NCI-H69 (cell line): ENCODE data around the gene WDR77.

Experiments used
- DNase-seq: peaks from one replicate; lab custom pipeline; 2025; lab: John Stamatoyannopoulos, UW

WDR77 gene

DNA sequence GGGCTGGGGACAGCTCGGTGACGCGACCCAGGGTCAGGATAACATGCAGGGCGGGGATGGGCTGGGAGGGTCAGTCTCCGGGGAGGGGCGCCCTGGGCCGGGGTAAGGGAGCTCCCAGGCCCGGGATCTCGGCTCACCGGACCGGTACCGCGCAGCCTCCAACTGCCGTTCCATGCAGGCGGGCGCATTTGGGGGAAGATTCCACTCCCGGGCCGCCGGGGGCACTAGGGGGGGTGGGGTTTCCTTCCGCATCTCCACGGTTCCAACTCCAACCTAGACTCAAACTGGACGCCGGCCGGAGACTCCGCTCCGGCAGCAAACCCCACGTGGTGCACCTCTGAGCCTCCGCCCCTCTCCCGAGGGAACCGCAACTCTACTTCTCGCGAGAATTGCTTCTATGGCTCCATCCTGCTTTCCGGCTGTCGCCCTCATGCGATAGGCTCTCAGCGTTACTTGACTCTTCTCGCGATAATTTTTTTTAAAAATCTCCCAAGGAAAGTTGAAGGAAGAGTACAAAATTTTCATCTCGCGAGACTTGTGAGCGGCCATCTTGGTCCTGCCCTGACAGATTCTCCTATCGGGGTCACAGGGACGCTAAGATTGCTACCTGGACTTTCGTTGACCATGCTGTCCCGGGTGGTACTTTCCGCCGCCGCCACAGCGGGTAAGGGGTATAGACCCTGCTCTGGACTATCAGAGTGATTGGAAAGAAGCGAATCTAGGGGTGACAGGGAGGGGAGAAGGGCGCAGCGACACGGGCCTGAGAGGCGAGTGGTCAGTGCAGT is at the start of gene WDR77, which contains the start of gene ATP5PB:
Gene WDR77 (minus strand): TSS at position 339 of the 785 bp plus-strand sequence. CDS start 87 bp downstream, at position 252.
Gene ATP5PB (plus strand): TSS at position 547 of the 785 bp plus-strand sequence. CDS start 78 bp downstream, at position 625.
- DNase-seq: peak; percentile 97

DNA sequence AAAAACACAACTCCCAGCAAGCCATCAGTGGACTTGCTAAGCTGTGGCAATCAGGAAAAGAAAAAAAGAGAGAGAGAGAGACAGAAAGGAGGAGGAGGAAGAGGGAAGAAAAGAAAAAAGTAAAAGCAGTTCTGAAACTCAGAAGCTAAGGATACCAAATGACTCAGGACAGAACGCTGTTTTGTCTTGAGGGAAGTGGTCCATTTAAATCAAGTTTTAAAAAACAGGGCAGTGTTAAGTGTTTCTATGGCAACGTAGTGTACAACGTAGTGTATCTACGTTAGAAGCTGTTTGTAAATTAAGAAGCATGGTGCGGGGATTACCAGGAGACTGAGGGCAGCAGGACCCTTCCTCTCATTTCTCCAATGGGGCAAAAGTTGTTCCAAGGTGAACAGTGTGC is 48.5 kb upstream of the WDR77 start:
- no peak for DNase-seq

DNA sequence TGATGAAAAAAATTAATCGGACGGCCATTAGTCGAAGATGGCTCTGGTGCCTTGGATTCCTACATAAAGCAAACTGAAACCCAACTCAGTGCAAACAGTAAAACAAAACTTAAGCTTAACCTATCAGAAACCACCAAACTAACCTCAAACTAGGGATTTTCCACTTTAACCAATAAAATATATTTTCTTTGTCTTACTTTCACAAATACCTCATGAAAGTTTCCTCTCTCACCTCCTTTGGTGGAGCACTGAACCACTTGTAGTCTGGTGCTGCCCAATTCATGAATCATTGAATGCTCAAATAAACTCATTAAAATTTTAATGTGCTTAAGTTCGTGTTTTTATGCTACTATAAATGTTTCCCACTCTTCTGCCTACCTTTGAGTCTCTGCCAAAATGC is 47.3 kb upstream of the WDR77 start:
- no peak for DNase-seq

DNA sequence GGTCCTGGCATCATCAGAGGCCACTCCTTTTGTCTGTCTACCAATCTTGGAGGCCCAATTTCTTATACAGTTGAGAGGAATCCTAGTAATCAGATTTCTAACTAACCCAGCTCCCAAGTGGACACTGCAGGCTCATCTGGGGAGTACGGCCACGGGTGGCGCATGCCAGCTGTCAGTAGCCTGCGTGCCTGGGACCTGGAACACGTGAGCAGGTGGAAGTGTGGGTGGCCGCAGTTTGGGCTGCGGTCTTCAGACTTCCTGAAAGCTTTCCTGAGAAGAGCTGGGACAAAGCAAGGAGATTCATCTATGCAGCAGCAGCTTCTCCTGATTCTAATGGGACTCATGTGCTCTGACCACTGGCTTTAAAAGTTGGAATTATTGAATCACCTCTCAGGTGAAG is 42.0 kb upstream of the WDR77 start:
- DNase-seq: no peak

DNA sequence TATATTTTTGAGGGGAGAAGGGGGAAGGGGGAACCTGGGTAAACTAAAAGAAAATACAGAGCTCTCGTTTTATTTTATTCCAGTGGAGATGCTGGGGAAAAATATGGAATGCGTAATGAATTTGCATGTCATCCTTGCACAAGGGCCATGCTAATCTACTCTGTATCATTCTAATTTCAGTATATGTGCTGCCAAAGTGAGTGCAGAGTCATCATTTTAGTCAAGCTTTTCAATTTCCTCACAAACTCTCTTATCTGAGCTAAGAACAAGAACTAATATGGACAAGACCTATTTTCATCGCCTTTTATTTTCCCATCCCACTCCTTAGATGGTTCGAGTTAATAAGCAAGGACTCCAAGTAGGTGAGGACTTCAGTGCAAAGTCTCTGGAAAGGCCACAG is 41.2 kb upstream of the WDR77 start:
- no peak for DNase-seq

DNA sequence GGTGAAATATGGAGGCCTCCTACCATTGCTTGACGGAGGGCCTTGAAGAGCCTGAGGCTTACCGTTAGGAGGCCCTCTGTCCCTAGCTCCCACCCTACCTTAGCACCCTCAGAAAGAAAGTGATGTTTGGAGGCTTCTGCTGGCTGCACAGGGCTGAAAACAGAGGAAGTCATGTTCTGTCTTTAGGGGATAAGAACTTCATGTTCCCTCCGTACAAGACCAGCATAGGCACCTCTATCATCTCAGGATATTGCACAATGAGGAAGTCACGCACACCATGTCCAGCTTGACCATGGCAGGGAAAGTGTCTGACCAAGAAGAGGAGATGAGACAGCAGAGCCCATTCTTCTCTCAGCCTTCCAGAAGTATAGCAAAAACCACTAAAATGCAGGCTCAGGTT is 40.5 kb upstream of the WDR77 start:
- no peak for DNase-seq

DNA sequence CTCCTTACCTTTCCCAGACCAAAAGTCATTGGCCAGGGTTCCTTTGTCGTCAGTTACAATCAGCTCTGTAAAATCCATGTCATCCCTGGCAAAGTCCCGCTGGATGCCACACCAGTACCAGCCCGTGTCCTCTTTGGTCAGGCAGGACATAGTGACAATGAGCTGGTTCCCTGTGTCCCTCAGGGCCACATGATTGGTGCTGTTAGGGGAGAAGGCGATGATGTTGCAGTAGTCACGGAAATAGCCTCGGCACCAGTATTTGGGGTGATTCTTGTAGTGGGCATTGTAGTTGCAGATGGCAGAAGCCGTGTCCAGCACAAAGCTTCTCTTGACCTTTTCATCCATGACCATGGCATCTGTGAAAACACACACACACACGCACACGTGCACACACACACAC is 39.6 kb upstream of the WDR77 start:
- no peak for DNase-seq

DNA sequence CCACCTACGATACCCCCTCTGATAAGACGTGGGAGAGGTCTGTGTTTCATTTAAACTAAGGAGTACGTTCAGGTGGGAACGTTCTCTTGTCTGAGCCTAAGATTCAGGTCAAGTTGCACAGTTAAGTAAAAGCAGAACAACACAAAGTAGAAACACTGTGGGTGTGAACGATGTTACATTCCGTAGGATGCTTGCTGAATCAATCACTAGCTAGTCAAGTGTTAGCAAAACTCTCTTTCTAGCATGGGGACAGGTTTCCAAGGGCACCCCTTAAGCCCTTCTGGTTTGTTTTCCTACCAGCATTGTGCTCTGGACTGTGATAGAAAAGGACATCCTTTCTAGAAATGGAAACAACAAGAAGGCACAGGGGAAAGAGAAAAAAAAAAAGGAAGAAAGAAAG is 38.1 kb upstream of the WDR77 start:
- no peak for DNase-seq

DNA sequence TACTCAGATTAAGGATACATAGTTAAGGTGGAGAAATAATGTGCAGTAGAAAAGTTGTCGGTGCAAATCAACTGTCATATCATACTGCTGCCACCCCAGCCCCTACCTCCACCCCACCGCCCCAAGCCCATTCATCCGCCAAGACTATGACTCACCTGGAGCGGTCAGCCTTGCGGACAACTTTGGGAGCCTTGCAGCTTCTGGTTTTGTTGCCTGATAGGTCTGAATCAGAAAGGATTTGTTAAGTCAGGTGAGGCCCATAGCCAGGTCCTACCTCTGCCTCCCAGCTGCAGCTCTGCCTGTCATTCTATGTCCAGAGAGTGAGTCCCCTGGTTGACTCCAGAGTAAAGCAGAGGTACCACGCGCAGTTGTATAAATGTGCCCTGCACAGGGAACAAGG is 37.4 kb upstream of the WDR77 start:
- DNase-seq: no peak

DNA sequence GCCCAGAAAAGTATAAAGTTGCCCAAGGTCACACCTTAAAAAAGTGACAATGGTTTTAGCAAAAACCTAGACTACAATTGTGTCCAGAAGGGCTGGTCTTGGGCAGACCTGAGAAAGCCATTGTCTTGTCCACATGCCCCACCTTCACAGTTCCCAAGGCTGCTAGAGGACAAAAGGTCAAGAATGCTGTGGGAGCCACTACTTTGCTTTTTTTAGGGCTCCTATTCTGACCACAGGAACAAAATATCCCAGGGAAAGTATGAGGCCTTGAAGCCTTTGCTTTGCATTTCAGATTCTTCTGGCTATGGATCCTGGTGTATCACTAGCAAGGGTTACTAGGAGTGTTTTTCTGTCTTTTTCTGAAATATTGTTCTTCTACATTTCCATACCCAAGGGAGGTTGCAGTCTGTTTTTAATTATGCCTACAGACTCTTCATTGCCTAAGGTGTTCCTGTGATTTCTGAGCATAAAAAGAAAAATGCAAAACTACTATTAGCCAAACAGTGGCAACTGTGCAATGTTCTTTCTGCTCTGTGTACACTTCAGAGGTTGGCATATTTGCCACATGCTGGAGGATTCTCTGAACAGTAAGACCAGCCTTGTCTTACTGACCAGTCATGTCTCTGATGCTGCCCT is 35.5 kb upstream of the WDR77 start:
- no peak for DNase-seq

DNA sequence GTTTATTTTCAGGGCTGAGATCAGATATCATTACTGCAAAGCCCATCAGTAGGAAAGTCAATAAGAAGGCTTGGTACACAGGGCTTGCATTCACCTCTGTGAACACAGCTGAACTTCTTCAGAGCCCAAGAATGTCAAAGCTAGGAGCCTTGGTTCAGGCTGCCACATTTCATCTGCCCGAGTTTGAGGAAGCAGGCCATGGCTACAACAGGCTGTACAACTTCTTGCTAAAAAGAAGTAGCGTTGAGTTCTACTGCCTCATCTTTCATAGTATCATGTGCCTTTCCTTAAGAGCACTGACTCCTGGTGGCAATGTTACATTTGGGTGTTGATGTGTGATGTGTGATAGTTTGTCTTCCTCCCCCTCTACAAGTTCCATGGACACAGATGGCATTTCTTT is 34.8 kb upstream of the WDR77 start:
- DNase-seq: no peak

DNA sequence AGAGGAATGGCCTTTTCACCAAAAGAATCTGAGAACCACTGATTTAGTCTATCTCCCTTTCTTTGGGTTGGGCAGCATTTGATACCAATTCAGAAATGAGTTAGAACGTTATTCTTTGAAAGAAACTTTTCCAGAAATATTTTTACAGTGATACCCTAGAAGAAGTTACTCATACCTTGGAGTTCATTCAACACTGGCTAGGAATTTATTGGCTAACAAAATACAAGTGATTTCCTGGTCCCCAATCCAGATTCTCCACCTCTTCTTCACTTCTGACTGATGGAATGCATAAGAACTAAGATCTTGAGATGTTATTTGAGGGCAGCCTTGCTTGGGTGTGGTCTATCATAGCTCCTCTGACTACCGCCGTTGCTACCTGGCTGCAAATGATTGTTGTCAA is 34.1 kb upstream of the WDR77 start:
- no peak for DNase-seq

DNA sequence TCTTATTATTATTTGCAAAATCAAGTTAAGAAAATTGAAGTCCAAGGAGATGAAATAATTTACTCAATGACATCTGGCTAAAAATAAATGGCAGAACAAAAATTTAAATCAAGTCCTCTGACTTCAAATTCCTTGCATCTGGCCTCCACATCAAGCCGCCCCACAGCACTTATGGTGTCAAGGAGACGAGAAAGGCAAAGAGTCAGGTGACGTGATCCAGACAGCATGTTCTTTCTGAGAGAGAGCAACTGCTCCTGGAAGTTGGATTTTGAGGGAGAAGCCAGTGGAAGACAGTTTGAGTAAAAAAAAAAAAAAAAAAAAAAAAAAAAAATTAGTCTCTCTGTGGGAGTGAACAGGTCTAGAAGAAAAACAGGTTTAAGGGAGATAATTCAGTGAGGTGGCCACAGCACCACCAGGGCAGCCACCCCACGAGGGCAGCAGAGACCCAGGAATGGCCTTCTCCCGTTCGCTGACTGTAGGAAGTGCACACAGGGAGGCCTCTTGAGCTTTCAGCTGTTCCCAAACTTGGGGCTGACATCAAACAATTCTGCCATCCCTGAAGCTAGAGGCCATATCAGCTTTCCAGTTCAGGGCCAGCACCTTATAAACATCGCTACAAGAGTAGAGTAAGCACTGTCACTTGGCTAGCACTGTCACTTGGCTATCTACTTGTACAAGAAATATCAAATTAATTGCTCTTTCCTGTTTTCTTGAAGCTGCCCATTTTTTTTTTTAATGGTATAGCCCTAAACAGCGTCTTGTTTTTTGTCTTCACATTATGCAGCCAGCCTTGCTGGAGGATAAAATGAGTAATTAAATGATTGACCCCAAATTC is 32.5 kb upstream of the WDR77 start:
- peak; percentile 31 for DNase-seq

DNA sequence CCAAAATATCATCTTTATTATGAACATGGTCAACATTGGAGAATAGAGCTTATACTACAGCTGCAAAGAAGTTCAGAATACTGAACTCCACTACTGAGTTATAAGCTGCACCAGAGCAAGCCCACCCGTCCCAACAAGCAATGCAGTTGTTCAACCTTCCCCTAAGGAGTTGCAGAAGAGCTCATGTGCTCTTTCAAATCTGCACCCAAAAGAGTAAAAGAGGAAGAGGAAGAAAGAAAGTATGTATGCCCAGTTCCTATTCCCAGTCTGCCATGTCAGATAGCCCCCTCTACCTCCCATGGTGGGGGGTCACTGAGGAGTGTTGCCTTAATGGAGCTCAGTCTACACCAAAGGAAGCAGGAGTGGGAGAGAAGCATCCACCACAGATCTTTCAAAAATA is 31.6 kb upstream of the WDR77 start:
- DNase-seq: no peak

DNA sequence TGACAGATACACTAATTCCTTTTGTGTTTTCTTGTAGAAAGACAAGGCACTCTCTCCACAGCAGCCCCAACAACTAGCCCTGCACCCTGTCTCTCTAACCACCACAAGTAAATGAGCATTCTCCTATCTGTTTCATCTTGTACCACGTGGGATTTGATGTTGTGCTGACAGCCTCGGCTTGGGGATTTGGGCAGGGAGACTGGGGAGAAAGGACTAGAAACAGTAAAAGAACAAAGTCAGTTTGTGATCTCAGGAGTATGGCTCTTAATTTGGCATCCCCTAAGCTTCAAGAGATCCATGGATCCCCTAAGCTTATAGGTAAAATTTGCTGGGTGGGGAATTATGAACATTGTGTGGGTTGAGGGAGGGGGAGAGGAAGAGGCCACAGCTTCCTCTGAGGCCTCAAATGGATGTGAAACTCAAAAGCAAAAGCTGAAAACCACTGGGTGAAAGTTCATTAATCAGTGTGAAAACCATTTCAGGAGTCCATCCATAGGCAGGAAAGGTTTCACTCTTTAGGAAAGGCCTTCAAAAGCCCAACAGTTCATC is 27.8 kb upstream of the WDR77 start:
- no peak for DNase-seq

DNA sequence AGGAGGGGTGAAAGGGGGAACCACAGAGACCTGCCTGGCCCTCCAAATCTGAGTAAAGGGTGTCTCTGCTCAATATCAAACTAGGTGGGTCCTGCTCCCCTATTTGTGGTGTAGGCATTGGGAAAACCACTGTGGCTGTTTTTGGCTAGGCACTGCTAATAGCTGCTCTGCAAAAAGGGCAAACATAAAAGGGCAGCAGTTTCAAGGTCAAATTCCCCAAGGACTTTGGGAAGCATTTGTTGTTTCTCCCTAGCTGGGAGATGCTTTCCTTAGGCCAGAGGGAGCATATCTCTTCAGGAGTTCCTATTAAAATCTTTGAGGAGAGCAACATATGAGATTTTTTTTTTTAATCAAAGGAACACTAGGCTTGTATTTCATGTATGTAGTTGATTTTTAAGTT is 27.2 kb upstream of the WDR77 start:
- DNase-seq: no peak

DNA sequence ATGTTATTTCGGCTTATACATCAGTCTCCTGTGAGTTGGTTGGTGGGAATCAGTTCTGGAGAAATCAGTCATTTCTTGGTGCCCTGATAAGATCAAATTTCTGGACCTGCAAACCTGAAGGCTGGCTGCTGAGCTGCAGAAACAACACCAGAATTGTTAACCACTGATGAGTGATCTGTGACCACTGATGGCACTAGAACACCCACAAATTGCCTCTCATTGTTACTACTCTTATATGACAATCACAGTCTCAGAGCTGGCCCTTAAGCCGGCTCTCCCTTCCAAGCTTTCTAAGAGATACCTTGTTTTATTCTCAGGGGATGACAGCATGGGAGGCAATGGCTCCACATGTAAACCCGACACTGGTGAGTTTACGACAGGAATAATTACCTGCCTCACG is 26.6 kb upstream of the WDR77 start:
- no peak for DNase-seq

DNA sequence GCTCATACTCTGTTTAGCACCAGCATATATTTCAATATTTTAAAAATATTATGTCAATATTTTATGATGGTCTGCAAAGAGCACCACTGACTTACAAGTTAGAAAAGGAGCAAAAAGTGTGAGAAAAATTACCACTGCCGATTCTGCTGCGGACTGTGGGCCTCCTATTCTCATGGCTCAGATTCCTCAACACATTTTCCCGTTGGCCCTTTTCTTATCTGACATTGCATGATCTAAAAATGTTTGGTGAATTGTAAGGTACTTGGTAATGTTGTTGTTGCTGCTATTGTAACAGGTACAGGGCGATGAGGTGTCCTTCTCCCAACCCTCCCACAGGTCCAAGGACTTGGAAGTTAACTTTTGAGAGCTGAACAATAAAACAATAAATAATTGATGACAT is 25.5 kb upstream of the WDR77 start:
- DNase-seq: no peak

DNA sequence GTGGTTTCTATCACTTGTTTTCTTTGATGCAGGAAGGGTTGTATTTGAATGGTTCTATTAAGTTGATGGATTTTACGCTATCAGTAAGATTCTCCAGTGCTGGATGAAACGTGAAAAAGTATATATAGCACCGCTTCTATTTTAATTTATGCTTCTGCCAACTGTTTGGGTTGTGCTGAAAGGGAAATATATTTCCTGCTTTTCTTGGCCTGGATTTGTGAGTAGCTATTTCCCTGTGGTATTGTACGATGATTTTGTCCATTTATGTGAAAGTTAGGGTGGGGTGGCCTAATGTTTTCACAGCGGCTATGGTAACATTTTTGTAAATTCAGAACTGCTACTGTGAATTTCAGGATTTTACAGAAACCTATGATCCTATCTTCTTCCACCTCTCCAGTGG is 25.1 kb upstream of the WDR77 start:
- no peak for DNase-seq

DNA sequence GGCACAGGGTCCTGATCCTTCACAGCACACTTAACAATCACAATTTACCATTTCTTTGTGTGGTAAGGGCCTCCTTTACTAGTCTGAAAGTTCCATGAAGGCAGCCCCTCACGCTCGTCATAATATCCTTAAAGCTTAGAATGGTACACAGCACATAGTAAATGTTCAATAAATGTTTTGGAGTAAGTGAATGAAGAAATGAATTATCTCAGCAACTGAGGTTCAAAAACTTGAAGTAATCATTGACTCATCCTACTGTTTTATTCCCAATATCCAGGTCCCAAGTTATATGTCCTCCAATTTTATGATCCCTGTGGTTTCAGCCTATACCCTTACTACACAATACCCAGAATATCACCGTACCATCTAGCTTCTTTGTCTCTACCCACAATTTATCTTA is 22.5 kb upstream of the WDR77 start:
- no peak for DNase-seq

DNA sequence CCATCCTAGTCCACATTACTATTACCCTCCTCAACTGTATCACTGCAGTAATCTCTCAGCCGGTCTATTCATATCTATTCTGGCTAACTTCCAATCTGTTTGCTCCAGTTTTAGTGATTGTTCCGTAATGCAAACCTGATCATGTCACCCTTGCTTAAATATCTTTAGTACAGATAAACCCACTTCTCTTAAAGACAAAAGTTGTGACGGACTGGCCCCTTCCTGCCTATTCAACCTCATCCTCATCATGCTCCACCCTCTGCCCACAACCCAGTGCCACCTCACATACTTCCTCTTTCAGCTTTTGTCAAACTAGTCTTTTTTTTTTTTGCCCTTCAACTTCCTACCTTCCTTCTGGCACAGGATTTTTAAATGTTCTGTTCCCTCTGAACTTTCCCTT is 22.0 kb upstream of the WDR77 start:
- no peak for DNase-seq

DNA sequence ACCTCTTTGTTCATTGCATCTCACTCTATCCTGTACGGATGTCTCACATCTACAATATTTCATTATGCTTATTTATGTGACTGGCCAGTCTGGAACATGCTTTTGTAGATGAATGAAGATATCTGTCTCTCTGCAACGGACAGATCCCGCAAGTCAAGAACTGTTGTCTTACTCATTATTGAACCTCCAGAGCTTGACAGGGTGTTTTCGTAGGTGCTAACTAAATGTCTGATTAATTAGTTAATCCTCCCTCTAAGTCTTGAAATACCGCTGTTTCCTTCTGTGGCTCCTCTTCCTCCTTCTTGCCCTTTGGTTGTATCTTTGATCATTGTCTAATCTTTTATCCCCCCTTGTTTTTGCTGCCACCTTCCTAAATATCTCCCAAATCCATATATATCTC is 21.5 kb upstream of the WDR77 start:
- DNase-seq: no peak

DNA sequence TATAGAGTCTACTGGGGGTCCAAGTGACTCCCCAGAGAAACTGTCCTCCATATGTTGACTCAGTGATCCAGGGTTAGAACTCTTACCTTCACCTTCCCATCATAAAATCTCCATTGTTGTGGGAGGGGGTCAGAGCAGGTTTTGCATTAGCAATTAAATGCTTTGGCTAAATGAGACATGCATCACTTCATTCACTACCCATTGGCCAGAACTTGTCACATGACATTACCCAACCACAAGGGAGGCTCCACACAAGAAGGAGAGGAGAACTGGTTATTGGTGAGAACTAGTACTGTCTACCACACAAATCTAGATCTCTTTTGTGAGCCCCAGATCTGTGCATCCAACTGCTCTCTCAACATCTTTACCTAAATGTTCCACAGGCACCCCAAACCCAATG is 20.5 kb upstream of the WDR77 start:
- no peak for DNase-seq
